ENCODE measurements around the gene ARSA. TPM values are rescaled to one million over a fixed set of nuclear protein-coding genes. Genes with fewer than 3 reads are reported as not detected.

The ARSA gene
- total and polyA plus RNA-seq, 2 of the 13 experiments (the other 11 are each of a cell fraction or from before 2014, with no cell fraction given) = 9.0 to 11.5 TPM

DNA sequence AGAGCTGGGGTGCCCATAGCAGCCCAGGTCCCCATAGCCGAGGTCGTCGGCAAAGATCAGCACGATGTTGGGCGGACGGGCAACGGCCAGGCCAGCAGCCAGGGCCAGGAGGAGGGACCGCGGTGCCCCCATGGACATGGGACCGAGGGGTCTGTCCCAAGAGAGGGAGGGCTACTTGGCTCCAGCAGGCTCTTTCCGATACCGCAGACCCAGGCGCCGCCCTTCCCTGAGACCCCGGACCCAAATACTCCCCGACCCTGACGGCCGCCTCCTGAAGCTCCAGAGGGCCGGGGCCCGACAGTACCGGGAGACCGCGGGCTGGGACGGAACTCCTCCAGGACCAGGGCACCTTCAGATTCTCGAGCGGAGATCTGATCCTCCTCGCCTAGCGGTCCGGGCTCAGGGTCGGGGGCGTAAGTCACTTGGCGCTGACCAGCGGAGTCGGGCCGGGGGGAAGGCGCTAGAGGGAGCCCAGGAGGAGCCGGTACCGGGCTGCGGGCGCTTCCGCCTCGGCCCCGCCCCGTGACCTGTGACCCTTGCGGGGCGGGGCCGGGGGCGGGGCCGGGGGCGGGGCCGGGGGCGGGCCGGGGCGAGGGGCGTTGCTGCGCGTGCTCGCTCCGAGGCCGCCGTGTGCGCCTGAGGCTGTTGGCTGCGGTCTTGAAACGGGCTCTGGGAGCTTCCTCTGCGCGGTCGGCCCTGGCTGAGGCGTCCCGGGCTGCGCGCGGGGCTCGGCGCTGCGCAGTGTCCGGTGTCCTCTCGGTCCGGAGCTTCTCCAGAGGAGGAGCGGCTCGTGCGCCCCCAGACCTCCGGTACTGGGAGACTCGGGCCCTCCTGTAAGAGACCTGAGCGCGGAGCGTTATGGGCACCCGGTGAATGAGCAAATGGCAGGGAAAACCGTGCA, at the start of gene ARSA (continued):
- TF ChIP-seq ELF3 (CRISPR knock-in tag; IDR thresholded peaks at IDR 0.05) (peak; percentile 38; the same call in 1 of the 2 replicates), ZNF451 (CRISPR knock-in tag; IDR thresholded peaks at IDR 0.05) (peak; percentile 30; the same call in 1 of the 2 replicates), NFE2L1 (CRISPR knock-in tag; IDR thresholded peaks at IDR 0.05; ENCODE audit: borderline replicate concordance) (peak; percentile 62; the same call in 1 of the 2 replicates), TOPORS (CRISPR knock-in tag; IDR thresholded peaks at IDR 0.05) (0 out of 2 replicates have a peak, but pooled peaks have one; percentile 44), HNF4G (IDR thresholded peaks at IDR 0.05; ENCODE audit: borderline replicate concordance, low read depth, low read length) (peak; percentile 4; the same call in 1 of the 2 replicates), HNF4G (CRISPR knock-in tag; IDR thresholded peaks at IDR 0.05; ENCODE audit: borderline replicate concordance, low read depth) (peak; percentile 19; the same call in 1 of the 2 replicates), NR2C2 (CRISPR knock-in tag; IDR thresholded peaks at IDR 0.05; ENCODE audit: borderline replicate concordance) (peak; percentile 96), RFXAP (CRISPR knock-in tag; IDR thresholded peaks at IDR 0.05; ENCODE audit: borderline replicate concordance) (peak; percentile 40), ZNF337 (CRISPR knock-in tag; IDR thresholded peaks at IDR 0.05; ENCODE audit: borderline replicate concordance, low read depth) (0 out of 2 replicates have a peak, but pooled peaks have one; percentile 29), ZNF670 (CRISPR knock-in tag; IDR thresholded peaks at IDR 0.05; ENCODE audit: borderline replicate concordance) (0 out of 2 replicates have a peak, but pooled peaks have one; percentile 53), ZBTB20 (CRISPR knock-in tag; IDR thresholded peaks at IDR 0.05; ENCODE audit: borderline replicate concordance, low read depth) (peak; percentile 37; the same call in 1 of the 2 replicates), MIER2 (CRISPR knock-in tag; IDR thresholded peaks at IDR 0.05) (no peak), ZNF367 (CRISPR knock-in tag; IDR thresholded peaks at IDR 0.05; ENCODE audit: borderline replicate concordance) (0 out of 2 replicates have a peak, but pooled peaks have one; percentile 43)
- TF ChIP-seq, protein P1, sequence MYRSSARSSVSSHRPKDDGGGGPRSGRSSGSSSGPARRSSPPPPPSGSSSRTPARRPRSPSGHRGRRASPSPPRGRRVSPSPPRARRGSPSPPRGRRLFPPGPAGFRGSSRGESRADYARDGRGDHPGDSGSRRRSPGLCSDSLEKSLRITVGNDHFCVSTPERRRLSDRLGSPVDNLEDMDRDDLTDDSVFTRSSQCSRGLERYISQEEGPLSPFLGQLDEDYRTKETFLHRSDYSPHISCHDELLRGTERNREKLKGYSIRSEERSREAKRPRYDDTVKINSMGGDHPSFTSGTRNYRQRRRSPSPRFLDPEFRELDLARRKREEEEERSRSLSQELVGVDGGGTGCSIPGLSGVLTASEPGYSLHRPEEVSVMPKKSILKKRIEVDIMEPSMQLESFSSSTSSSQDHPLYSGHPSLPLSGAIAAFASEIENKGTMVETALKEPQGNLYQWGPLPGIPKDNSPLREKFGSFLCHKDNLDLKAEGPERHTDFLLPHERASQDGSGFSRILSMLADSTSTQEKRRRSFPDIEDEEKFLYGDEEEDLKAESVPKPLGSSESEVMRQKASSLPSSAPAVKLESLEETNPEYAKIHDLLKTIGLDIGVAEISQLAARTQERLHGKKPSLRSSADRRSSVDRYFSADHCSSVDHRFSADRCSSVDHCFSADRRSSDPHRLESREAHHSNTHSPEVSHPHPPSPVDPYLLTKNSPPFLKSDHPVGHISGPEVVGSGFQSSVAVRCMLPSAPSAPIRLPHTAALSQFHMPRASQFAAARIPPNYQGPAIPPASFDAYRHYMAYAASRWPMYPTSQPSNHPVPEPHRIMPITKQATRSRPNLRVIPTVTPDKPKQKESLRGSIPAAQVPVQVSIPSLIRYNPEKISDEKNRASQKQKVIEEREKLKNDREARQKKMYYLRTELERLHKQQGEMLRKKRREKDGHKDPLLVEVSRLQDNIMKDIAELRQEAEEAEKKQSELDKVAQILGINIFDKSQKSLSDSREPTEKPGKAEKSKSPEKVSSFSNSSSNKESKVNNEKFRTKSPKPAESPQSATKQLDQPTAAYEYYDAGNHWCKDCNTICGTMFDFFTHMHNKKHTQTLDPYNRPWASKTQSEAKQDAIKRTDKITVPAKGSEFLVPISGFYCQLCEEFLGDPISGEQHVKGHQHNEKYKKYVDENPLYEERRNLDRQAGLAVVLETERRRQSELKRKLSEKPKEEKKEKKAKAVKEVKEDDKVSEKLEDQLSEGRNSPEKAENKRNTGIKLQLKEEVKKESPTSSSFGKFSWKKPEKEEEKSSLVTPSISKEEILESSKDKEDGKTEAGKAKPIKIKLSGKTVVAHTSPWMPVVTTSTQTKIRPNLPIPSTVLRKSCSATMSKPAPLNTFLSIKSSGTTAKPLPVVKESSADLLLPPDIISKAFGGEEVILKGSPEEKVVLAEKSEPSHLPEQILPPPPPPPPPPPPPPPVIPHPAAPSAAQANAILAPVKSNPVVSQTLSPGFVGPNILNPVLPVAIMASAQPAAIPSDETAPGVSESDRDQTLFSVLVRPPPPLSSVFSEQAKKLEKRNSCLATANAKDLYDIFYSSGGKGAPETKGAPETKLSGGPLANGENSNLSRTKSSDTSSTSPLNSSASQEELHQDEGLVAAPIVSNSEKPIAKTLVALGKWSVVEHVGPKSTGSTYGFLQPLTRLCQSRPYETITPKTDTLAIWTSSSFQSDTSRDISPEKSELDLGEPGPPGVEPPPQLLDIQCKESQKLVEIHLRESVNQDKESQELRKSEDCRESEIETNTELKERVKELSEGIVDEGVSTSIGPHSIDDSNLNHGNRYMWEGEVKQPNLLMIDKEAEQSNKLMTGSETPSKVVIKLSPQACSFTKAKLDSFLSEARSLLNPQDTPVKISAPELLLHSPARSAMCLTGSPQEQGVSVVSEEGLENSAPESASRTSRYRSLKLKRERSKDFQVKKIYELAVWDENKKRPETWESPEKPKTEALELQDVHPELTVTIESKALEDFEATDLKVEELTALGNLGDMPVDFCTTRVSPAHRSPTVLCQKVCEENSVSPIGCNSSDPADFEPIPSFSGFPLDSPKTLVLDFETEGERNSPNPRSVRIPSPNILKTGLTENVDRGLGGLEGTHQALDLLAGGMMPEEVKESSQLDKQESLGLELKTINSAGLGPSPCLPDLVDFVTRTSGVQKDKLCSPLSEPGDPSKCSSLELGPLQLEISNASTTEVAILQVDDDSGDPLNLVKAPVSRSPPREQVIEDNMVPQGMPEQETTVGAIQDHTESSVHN (CRISPR knock-in tag; IDR thresholded peaks at IDR 0.05) = peak; percentile 32; the same call in 1 of the 2 replicates
- TF ChIP-seq, protein P2, sequence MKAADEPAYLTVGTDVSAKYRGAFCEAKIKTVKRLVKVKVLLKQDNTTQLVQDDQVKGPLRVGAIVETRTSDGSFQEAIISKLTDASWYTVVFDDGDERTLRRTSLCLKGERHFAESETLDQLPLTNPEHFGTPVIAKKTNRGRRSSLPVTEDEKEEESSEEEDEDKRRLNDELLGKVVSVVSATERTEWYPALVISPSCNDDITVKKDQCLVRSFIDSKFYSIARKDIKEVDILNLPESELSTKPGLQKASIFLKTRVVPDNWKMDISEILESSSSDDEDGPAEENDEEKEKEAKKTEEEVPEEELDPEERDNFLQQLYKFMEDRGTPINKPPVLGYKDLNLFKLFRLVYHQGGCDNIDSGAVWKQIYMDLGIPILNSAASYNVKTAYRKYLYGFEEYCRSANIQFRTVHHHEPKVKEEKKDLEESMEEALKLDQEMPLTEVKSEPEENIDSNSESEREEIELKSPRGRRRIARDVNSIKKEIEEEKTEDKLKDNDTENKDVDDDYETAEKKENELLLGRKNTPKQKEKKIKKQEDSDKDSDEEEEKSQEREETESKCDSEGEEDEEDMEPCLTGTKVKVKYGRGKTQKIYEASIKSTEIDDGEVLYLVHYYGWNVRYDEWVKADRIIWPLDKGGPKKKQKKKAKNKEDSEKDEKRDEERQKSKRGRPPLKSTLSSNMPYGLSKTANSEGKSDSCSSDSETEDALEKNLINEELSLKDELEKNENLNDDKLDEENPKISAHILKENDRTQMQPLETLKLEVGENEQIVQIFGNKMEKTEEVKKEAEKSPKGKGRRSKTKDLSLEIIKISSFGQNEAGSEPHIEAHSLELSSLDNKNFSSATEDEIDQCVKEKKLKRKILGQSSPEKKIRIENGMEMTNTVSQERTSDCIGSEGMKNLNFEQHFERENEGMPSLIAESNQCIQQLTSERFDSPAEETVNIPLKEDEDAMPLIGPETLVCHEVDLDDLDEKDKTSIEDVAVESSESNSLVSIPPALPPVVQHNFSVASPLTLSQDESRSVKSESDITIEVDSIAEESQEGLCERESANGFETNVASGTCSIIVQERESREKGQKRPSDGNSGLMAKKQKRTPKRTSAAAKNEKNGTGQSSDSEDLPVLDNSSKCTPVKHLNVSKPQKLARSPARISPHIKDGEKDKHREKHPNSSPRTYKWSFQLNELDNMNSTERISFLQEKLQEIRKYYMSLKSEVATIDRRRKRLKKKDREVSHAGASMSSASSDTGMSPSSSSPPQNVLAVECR (CRISPR knock-in tag; IDR thresholded peaks at IDR 0.05; ENCODE audit: borderline replicate concordance) = peak; percentile 73

All from HepG2 (cell line).